ENCODE results near the gene EEF1AKMT1.

GRCh38 chr13:20691616-20692015 lies 82.1 kb downstream of the EEF1AKMT1 start:
- TF ChIP-seq CTCF (conservative IDR thresholded peaks at IDR 0.05), result no peak
- no peak for TF ChIP-seq ZFX (IDR thresholded peaks at IDR 0.05)
